ENCODE measurements around the gene CAMK2D. TPM values are rescaled to one million over a fixed set of nuclear protein-coding genes. Genes with fewer than 3 reads are reported as not detected.

The CAMK2D gene
- total and polyA plus RNA-seq, 2 experiments from 2014 or later, result 36.8 to 99.1 TPM

DNA sequence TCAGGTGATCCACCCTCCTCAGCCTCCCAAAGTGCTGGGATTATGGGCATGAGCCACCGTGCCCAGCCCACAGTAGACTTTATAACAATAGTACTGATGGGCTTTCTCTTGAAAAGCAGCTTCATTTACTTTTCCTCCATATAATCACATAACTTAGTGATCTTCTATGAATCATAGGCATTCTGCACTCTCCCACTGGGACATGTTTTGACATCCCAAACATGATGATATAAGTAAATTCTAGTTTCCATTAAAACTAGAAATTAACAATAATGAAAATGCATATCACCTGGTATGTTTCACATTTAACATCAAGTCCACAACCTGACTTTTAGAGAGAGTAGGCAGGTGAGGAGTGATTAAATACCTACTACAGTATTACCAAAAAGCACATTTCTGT is 96.5 kb downstream of the CAMK2D start:
- TF ChIP-seq EZH2phosphoT487 (IDR thresholded peaks at IDR 0.05; ENCODE audit: low read depth, severe bottlenecking, unreplicated experiment) (no peak), EZH2 (IDR thresholded peaks at IDR 0.05; ENCODE audit: borderline replicate concordance) (no peak)
- TF ChIP-seq, protein P1, sequence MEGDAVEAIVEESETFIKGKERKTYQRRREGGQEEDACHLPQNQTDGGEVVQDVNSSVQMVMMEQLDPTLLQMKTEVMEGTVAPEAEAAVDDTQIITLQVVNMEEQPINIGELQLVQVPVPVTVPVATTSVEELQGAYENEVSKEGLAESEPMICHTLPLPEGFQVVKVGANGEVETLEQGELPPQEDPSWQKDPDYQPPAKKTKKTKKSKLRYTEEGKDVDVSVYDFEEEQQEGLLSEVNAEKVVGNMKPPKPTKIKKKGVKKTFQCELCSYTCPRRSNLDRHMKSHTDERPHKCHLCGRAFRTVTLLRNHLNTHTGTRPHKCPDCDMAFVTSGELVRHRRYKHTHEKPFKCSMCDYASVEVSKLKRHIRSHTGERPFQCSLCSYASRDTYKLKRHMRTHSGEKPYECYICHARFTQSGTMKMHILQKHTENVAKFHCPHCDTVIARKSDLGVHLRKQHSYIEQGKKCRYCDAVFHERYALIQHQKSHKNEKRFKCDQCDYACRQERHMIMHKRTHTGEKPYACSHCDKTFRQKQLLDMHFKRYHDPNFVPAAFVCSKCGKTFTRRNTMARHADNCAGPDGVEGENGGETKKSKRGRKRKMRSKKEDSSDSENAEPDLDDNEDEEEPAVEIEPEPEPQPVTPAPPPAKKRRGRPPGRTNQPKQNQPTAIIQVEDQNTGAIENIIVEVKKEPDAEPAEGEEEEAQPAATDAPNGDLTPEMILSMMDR (IDR thresholded peaks at IDR 0.05; ENCODE audit: poor library complexity), result no peak
- DNase-seq (ENCODE audit: low spot score), result no peak
- Histone ChIP-seq H3K4me3 (no peak overlapping the region), H3K27me3 (no peaks in the 10 kb centered on the region), H4K20me1 (ENCODE audit: insufficient read depth, poor library complexity, severe bottlenecking) (no peaks in the 10 kb centered on the region), H2AFZ (no peak overlapping the region), H3K9me2 (replicated peaks; ENCODE audit: insufficient read depth) (no peaks in the 10 kb centered on the region), H3K79me2 (peaks cover 87% of the 10 kb centered on the region), H3K36me3 (replicated peaks; ENCODE audit: insufficient read depth, low read depth) (no peaks in the 10 kb centered on the region), H3K9me3 (ENCODE audit: low read depth) (no peaks in the 10 kb centered on the region), H3K4me2 (no peak overlapping the region), H3K27ac (no peak overlapping the region), H3K4me1 (ENCODE audit: insufficient read depth) (no peaks in the 10 kb centered on the region)
- 91% methylated on average over 1 of the region's 1 CpG for WGBS (ENCODE audit: low lambda C conversion rate, missing lambda C conversion rate)

DNA sequence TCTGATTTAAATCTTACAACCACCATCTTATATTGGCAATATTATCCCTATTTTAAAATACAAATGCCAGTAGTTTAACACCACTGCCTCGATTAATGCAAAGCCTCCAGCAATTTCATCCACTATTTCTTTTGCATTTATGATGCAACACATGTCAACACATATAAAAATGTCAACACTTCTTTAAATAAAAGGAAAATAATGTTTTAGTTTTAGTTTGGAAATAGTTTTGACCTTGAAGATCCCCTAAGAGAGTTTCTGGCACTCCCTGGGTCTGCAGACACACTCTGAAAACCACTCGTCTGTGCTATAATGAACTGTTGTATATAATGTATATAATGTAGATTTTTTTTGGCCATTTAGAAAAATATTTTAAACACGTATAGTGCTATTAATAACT is 99.0 kb downstream of the CAMK2D start:
- Histone ChIP-seq H3K4me2 (no peak overlapping the region), H3K4me3 (no peak overlapping the region), H3K36me3 (replicated peaks; ENCODE audit: insufficient read depth, low read depth) (no peaks in the 10 kb centered on the region), H3K4me1 (ENCODE audit: insufficient read depth) (no peaks in the 10 kb centered on the region), H2AFZ (no peak overlapping the region), H3K9me2 (replicated peaks; ENCODE audit: insufficient read depth) (no peaks in the 10 kb centered on the region), H3K79me2 (peaks cover 70% of the 10 kb centered on the region), H3K27me3 (no peaks in the 10 kb centered on the region), H4K20me1 (ENCODE audit: insufficient read depth, poor library complexity, severe bottlenecking) (no peaks in the 10 kb centered on the region), H3K9me3 (ENCODE audit: low read depth) (no peaks in the 10 kb centered on the region), H3K27ac (no peak overlapping the region)
- TF ChIP-seq EZH2 (IDR thresholded peaks at IDR 0.05; ENCODE audit: borderline replicate concordance), result no peak
- no peak for TF ChIP-seq EZH2phosphoT487 (IDR thresholded peaks at IDR 0.05; ENCODE audit: low read depth, severe bottlenecking, unreplicated experiment)
- 85% methylated on average over 3 of the region's 3 CpGs for WGBS (ENCODE audit: low lambda C conversion rate, missing lambda C conversion rate)
- DNase-seq (ENCODE audit: low spot score), result no peak

DNA sequence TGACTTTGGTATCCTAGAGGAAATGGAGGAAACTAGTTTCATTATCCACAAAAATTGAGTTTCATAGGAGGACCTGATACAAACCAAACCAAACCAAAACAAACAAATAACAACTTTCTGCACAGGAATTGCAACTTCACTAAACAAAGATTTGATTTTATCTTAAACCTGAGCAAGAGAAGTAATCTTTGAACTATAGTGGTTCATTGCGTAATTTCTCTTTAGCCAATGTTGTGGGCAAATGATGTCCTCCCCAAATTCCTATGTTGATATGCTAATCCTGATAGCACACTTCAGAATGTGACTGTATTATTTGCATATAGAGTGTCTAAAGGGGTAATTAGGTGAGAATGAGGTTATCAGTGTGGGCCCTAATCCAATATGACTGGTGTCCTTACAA is 102.4 kb downstream of the CAMK2D start:
- H3K27ac ChIP-seq, result no peak overlapping the region
- no peaks in the 10 kb centered on the region for H3K4me1 ChIP-seq (ENCODE audit: insufficient read depth)
- H3K79me2 ChIP-seq, result peaks cover 60% of the 10 kb centered on the region
- no peaks in the 10 kb centered on the region for H3K36me3 ChIP-seq (replicated peaks; ENCODE audit: insufficient read depth, low read depth)
- H3K9me3 ChIP-seq (ENCODE audit: low read depth), result no peaks in the 10 kb centered on the region
- no peaks in the 10 kb centered on the region for H3K9me2 ChIP-seq (replicated peaks; ENCODE audit: insufficient read depth)
- H3K4me3 ChIP-seq, result no peak overlapping the region
- no peak overlapping the region for H3K4me2 ChIP-seq
- TF ChIP-seq, protein P1 (IDR thresholded peaks at IDR 0.05; ENCODE audit: poor library complexity), result no peak
- TF ChIP-seq EZH2phosphoT487 (IDR thresholded peaks at IDR 0.05; ENCODE audit: low read depth, severe bottlenecking, unreplicated experiment) (no peak), EZH2 (IDR thresholded peaks at IDR 0.05; ENCODE audit: borderline replicate concordance) (no peak)
- no peak overlapping the region for H2AFZ ChIP-seq
- H3K27me3 ChIP-seq, result no peaks in the 10 kb centered on the region
- no peak for DNase-seq (ENCODE audit: low spot score)
- H4K20me1 ChIP-seq (ENCODE audit: insufficient read depth, poor library complexity, severe bottlenecking), result no peaks in the 10 kb centered on the region
- 93% methylated on average over 1 of the region's 1 CpG for WGBS (ENCODE audit: low lambda C conversion rate, missing lambda C conversion rate)

DNA sequence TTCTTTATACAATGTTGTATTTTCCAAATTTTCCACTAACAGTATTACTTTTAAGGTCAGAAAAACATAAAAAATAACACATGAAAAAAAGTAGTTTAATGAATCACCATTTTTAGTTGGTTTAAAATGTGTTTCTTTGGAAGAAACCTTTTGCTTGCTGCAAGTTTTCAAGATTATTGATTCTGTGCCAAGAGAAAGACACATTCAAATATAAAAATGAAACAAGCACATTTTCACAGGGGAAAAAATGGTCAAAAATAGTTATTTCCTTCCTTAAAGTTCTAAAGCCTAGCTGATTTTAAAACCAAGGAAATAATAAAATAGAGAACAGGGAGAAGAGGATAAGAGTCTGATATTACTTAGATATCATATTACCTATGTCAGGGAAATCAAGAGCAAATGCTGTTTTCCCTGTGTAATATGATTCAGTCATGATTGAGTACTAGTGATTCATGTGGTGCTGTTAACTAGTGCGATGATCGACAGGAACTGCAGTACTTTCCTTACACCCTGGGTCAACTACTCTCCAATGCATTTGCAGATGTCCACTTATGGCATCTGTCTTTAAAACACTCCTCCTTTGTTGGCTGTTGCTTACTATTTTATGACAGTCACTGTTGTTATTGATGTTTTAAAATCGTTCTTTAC is 103.8 kb downstream of the CAMK2D start:
- no peak overlapping the region for H2AFZ ChIP-seq
- TF ChIP-seq EZH2 (IDR thresholded peaks at IDR 0.05; ENCODE audit: borderline replicate concordance), result no peak
- no peak for TF ChIP-seq EZH2phosphoT487 (IDR thresholded peaks at IDR 0.05; ENCODE audit: low read depth, severe bottlenecking, unreplicated experiment)
- TF ChIP-seq, protein P1 (IDR thresholded peaks at IDR 0.05; ENCODE audit: poor library complexity), result no peak
- no peaks in the 10 kb centered on the region for H3K9me2 ChIP-seq (replicated peaks; ENCODE audit: insufficient read depth)
- WGBS (ENCODE audit: low lambda C conversion rate, missing lambda C conversion rate), result 70% methylated on average over 3 of the region's 3 CpGs
- no peak overlapping the region for H3K27ac ChIP-seq
- H3K4me1 ChIP-seq (ENCODE audit: insufficient read depth), result no peaks in the 10 kb centered on the region
- H3K79me2 ChIP-seq, result peaks cover 60% of the 10 kb centered on the region
- H3K4me2 ChIP-seq, result no peak overlapping the region
- H3K36me3 ChIP-seq (replicated peaks; ENCODE audit: insufficient read depth, low read depth), result no peaks in the 10 kb centered on the region
- no peak overlapping the region for H3K4me3 ChIP-seq
- H3K27me3 ChIP-seq, result no peaks in the 10 kb centered on the region
- H4K20me1 ChIP-seq (ENCODE audit: insufficient read depth, poor library complexity, severe bottlenecking), result no peaks in the 10 kb centered on the region
- no peak for DNase-seq (ENCODE audit: low spot score)
- no peaks in the 10 kb centered on the region for H3K9me3 ChIP-seq (ENCODE audit: low read depth)

Measured in hepatocyte (in vitro differentiated cells).